GM21737 (cell line): ENCODE results near the gene OR3A2.
"Not testable (repeated sequence)": the region's sequence is repeated elsewhere in the genome, so short reads cannot be mapped to it uniquely, and the experiment has no call there.

Experiments used
- ATAC-seq: cut with Tn5 transposase; IDR thresholded peaks from one replicate; pipeline ENCODE4 v1.9.1; 2021; ENCODE audit warnings: mild to moderate bottlenecking, moderate library complexity; ENCODE audit not compliant: unreplicated experiment

Gene OR3A2

GRCh38 chr17:3385869-3386816 lies at the start of gene OR3A2:
Gene OR3A2, minus strand, starts transcription at chr17:3386308.
- no peak for ATAC-seq

GRCh38 chr17:3433741-3434140 lies 47.6 kb upstream of the OR3A2 start, which contains the start of gene OR1E2:
Gene OR1E2, minus strand, starts transcription at chr17:3433841. Its CDS starts 0 bp downstream, at chr17:3433841.
- ATAC-seq, result no peak

GRCh38 chr17:3433215-3433614 lies 47.1 kb upstream of the OR3A2 start:
- not testable (repeated sequence) for ATAC-seq

DNA sequence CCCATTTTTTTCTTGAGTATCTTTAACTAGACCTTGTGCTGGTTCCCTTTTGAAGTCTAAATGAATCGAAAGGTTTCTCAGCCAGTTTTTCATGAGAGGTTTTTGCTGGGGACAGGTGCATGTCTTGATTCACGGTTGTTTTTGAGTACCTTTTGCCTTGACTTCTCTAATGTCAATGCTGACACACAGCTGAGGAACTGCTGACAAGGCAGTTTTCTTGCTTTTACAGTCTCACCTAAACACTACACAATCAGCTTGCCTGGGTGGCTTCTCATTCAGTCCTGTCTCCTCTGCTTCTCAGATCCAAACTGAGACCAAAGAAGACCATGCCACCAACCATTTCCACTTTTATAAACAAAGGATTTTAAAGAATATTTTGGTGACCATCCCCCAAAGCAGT lies 32.1 kb upstream of the OR3A2 start:
- ATAC-seq, result no peak

DNA sequence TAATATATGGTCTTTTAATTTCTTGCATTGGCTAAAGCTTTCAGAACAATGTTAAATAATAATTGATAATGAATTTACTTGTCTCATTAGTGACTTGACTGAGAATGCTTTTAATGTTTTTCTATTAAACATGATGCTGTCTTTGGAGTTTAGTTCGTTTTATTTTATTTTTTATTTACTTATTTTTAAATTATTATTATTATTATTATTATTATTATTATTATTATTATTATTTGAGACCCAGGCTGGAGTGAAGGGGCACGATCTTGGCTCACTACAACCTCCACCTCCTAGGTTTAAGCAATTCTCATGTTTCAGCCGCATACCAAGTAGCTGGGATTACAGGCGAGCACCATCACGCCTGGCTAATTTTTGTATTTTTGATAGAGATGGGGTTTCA lies 29.5 kb upstream of the OR3A2 start:
- ATAC-seq, result no peak

DNA sequence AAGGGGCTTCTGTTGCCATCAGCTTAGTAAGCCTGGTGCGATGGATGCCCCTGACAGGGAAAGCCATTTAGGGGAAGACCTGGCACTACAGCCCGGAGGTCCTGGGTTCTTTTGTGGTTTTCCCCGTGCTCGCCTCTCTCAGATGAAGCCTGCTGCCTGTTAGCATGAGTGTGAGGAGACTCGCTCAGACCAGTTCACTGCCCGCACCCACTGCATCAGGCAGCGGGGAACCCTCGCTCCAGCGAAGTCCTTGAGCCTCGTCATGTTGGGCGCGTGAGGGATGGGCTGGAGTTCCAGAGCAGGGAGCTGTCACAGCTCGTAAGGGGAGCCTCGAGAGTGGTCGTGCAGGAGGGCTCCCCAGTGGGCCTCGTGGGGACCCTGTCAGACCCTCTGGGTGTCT lies 26.1 kb upstream of the OR3A2 start:
- ATAC-seq, result not testable (repeated sequence)

GRCh38 chr17:3411070-3411469 lies 25.0 kb upstream of the OR3A2 start, which contains the start of gene OR3A3:
Gene OR3A3, plus strand, starts transcription at chr17:3411370.
- no peak for ATAC-seq

DNA sequence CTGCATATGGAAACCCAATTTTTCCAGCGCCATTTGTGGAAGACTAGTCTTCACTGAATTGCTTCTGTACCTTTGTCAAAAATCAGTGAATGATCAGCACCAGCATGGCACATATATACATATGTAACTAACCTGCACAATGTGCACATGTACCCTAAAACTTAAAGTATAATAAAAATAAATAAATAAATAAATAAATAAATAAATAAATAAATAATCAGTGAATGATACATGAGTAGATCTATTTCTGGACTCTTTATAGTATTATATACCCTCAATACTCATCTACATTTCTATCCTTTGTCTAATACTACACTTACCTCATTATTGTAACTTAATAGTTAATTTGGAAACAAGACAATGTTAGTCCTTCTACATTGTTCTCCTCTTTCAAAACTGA lies 17.7 kb upstream of the OR3A2 start:
- not testable (repeated sequence) for ATAC-seq

GRCh38 chr17:3401786-3402185 lies 15.7 kb upstream of the OR3A2 start:
- no peak for ATAC-seq

DNA sequence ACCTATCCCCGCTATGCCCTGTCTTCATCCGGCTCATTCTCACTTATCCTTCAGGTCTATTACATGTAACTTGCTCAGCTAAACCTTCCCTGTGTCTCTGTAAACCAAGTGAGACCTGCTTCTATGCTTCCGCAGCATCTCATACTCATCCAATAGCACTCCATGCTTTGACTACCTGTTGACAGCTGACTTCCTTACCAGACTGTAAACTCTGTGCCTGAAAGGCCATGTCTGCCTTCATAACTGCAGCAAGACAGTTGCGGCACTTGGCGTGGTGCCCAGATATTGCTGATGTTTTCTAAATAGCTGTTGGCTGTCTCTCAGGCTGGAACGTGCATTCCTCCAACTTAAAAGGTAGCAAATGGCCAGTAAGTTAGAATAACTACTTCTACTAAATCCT lies 13.9 kb upstream of the OR3A2 start:
- ATAC-seq, result no peak

DNA sequence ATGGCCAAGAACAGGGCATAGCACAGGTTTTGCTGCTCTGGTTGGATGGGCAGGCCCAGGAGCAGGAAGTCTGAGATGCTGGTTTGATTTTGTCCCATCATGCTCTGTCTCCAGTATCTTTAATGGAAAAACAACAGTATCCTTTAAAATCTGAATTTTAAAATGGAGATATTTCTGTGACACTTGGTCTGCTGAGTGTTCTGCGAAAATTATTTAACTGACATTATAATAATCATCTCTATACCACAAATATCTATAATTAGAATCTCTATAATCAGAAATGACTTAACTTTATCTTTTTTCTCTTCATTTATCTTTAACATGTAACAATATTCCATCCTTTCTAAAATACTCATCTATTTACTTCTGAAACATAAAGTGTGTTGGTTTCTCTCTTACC lies 12.2 kb upstream of the OR3A2 start, which contains the start of gene OR1E1:
Gene OR1E1, minus strand, starts transcription at position 101 of the 400 bp plus-strand sequence. Its CDS starts 0 bp downstream, at position 101.
- ATAC-seq, result no peak

DNA sequence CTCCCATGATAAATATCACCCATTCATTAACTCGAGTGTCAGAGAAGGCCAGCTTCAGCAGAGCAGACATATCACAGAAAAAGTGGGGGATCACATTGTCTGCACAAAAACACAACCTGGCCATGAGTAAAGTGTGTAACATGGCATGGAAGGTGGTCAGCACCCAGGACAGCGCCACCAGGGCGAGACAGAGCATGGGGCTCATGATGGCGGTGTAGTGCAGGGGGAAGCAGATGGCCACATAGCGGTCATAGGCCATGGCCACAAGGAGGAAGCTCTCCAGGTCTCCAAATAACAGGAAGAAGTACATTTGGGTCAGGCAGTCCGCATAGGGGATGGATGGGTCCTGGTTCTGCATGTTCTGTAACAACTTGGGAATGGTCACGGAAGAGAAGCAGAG lies 11.7 kb upstream of the OR3A2 start:
- ATAC-seq, result not testable (repeated sequence)

GRCh38 chr17:3389791-3390190 lies 3.7 kb upstream of the OR3A2 start:
- ATAC-seq, result no peak

GRCh38 chr17:3381957-3382356 lies 4.2 kb downstream of the OR3A2 start:
- no peak for ATAC-seq

DNA sequence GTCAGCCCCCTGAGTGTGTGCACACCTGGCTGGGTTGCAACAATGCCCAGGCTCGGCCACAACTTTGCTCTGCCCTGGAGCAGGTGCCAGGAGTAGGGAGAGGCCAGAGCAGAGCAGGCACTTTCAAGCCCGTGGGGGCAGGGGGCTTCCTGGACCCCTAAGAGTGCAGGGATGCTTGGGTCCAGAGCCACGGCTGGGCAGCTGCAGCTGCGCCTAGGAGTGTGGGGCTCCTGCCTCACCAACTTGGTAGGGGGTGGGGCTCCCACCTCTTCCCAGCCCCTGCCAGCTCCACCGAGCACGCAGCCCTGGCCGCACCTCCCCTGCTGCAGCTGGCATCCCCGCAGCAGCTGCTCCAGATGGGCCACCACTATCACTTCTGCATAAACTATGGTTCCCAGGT lies 7.8 kb downstream of the OR3A2 start:
- no peak for ATAC-seq

- ATAC-seq, result not testable (repeated sequence)
These were observed 14.9 kb downstream of the OR3A2 start for GRCh38 chr17:3371167-3371566.

GRCh38 chr17:3342782-3343181 lies 43.3 kb downstream of the OR3A2 start:
- ATAC-seq, result not testable (repeated sequence)

DNA sequence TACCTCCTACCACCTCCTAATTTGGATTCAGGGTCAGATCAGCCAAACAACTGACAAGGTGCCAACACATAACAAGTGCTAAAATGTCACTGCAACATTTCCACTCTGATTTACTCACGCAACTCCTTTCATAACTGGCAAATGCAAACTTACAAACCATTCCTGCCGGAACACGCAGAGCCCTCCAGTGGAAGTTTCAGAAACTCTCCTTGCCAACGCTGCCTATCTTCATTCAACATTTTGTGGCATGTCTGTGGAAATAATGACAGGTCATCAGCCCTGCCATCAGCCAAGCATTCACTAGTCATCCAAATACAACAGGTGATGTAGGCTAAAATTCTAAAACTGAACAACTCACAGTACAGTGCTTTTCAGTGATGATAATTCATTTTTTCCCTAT lies 50.2 kb downstream of the OR3A2 start:
- no peak for ATAC-seq

- no peak for ATAC-seq
These were observed 67.8 kb downstream of the OR3A2 start for GRCh38 chr17:3318336-3318735.

DNA sequence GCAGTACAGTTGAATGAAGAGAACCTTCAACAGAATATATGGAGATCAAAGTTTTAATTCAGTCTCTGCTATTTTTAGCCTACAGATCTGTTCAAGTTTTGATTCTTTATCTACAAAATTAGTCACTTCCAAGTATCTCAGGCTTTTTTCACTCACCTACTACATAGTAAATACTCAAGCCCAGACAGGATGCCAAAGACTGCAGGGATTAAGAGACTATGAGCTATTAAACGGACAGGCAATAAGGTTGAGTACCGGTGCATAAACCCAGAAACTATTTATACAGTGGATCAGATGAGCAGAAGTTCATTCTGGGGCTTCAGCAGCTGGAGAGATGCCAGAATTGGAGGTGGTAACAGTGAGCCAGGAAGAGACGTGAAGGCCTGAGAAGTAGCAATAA lies 69.3 kb downstream of the OR3A2 start:
- ATAC-seq, result no peak

DNA sequence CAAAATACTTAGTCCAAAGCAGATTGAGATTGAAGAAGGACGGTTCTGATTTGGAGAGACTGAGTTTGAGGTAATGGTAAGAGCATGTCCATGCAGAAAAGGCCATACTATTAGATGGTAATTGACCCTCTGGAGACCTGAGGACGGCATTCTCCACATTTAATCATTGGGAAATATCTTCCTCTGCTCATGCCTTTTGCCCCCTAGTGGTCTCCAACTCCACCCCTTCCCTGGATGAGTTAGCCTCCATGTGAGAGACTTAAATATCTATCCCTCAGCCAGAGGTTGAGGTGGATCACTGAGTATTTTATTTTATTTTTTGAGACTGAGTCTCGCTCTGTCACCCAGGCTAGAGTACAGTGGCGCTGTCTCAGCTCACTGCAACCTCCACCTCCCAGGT lies 77.5 kb downstream of the OR3A2 start:
- ATAC-seq, result no peak

- no peak for ATAC-seq
These were observed 87.8 kb downstream of the OR3A2 start, which contains the start of gene OR3A1 for GRCh38 chr17:3298260-3298659. Gene OR3A1, minus strand, starts transcription at chr17:3298360. Its CDS starts 5,778 bp downstream, at chr17:3292582.
